Calu3 (cell line): ENCODE measurements around the gene ANKZF1. TPM values are rescaled to one million over a fixed set of nuclear protein-coding genes. Genes with fewer than 3 reads are reported as not detected.
"Not testable (repeated sequence)": the region's sequence is repeated elsewhere in the genome, so short reads cannot be mapped to it uniquely, and the experiment has no call there.

Experiments used
- BruUV-seq: library from RNA; stranded (reverse); fragments of 400-500 nt; replicated peaks from 2 replicates; lab custom pipeline; 2021; lab: Mats Ljungman, UMichigan
- CTCF ChIA-PET: fragments of 300-600 bp; sonication (Branson Sonifier 250); formaldehyde crosslinking; loops from one replicate; lab custom pipeline; 2022; ENCODE audit warnings: antibody characterized with exemption; lab: Charles Lee
- DNase-seq: peaks from one replicate; pipeline ENCODE4 v3.0.0; 2022
- H3K27ac Mint-ChIP-seq: one replicate; pipeline ENCODE4 v1.8.0; 2022; ENCODE audit warnings: mixed read lengths; ENCODE audit not compliant: unreplicated experiment
- H3K27me3 Mint-ChIP-seq: one replicate; pipeline ENCODE4 v1.8.0; 2022; ENCODE audit warnings: mixed read lengths; ENCODE audit not compliant: unreplicated experiment
- H3K36me3 Mint-ChIP-seq: one replicate; pipeline ENCODE4 v1.8.0; 2022; ENCODE audit warnings: mild to moderate bottlenecking, moderate library complexity, mixed read lengths; ENCODE audit not compliant: insufficient read depth, unreplicated experiment
- H3K4me1 Mint-ChIP-seq: one replicate; pipeline ENCODE4 v1.8.0; 2022; ENCODE audit warnings: mild to moderate bottlenecking, low read depth, mixed read lengths; ENCODE audit not compliant: unreplicated experiment
- H3K4me3 Mint-ChIP-seq: one replicate; pipeline ENCODE4 v1.8.0; 2022; ENCODE audit warnings: mild to moderate bottlenecking, low read depth, moderate library complexity, mixed read lengths; ENCODE audit not compliant: unreplicated experiment
- H3K9me3 Mint-ChIP-seq: one replicate; pipeline ENCODE4 v1.8.0; 2022; ENCODE audit warnings: low read depth, mixed read lengths; ENCODE audit not compliant: unreplicated experiment
- CTCF ChIP-seq: fragments of 200-600 bp; IDR thresholded peaks from one replicate; pipeline ENCODE4 v1.8.0; 2022; ENCODE audit warnings: antibody characterized with exemption; ENCODE audit not compliant: unreplicated experiment
- intact Hi-C: fragments of 100-400 bp; cut with micrococcal nuclease; formaldehyde crosslinking; loops from one replicate; pipeline ENCODE4 v1.10.0; 2022; ENCODE audit not compliant: unreplicated experiment
- total RNA-seq: library from RNA; stranded (reverse); gene quantifications from 2 replicates; pipeline ENCODE4 v1.2.3, GENCODE V29; 2022

ANKZF1 gene
- total RNA-seq, 1 experiment from 2014 or later, result 56.6 TPM

GRCh38 chr2:219197388-219197787 lies 32.2 kb upstream of the ANKZF1 start:
- H3K27ac Mint-ChIP-seq, result no peak overlapping the region
- CTCF ChIA-PET, result no interaction called here
- H3K36me3 Mint-ChIP-seq, result no peaks in the 10 kb centered on the region
- no peak for DNase-seq
- no peaks in the 10 kb centered on the region for H3K9me3 Mint-ChIP-seq
- TF ChIP-seq CTCF, result no peak
- BruUV-seq, result no TSS peak
- H3K4me3 Mint-ChIP-seq, result no peak overlapping the region
- no peaks in the 10 kb centered on the region for H3K4me1 Mint-ChIP-seq
- H3K27me3 Mint-ChIP-seq, result peaks cover 25% of the 10 kb centered on the region
- intact Hi-C loops, result no loop called here

- BruUV-seq, result no TSS peak
- Mint-ChIP-seq H3K27ac (no peak overlapping the region), H3K9me3 (no peaks in the 10 kb centered on the region), H3K36me3 (no peaks in the 10 kb centered on the region), H3K4me1 (no peaks in the 10 kb centered on the region), H3K4me3 (no peak overlapping the region), H3K27me3 (peaks cover 25% of the 10 kb centered on the region)
- intact Hi-C loops, result no loop called here
- no peak for DNase-seq
- no peak for TF ChIP-seq CTCF
- CTCF ChIA-PET, result no interaction called here
Observed at GRCh38 chr2:219198974-219199373, 30.6 kb upstream of the ANKZF1 start.

GRCh38 chr2:219199470-219200211 lies 30.0 kb upstream of the ANKZF1 start:
- TF ChIP-seq CTCF, result no peak
- no peaks in the 10 kb centered on the region for H3K4me1 Mint-ChIP-seq
- intact Hi-C loops, result no loop called here
- no peaks in the 10 kb centered on the region for H3K36me3 Mint-ChIP-seq
- CTCF ChIA-PET, result no interaction called here
- H3K27ac Mint-ChIP-seq, result no peak overlapping the region
- H3K9me3 Mint-ChIP-seq, result no peaks in the 10 kb centered on the region
- H3K27me3 Mint-ChIP-seq, result peaks cover 25% of the 10 kb centered on the region
- no peak overlapping the region for H3K4me3 Mint-ChIP-seq
- DNase-seq, result no peak
- no TSS peak for BruUV-seq

GRCh38 chr2:219200502-219201326 lies 28.9 kb upstream of the ANKZF1 start:
- BruUV-seq, DNase-seq, H3K27ac Mint-ChIP-seq, H3K36me3 Mint-ChIP-seq, CTCF ChIA-PET, H3K4me3 Mint-ChIP-seq, H3K9me3 Mint-ChIP-seq, intact Hi-C loops, H3K4me1 Mint-ChIP-seq: not testable (repeated sequence)
- peaks cover 20% of the 10 kb centered on the region for H3K27me3 Mint-ChIP-seq

- intact Hi-C loops, BruUV-seq, H3K9me3 Mint-ChIP-seq, DNase-seq, H3K4me3 Mint-ChIP-seq, CTCF ChIA-PET, H3K36me3 Mint-ChIP-seq, H3K27ac Mint-ChIP-seq, H3K4me1 Mint-ChIP-seq: not testable (repeated sequence)
- H3K27me3 Mint-ChIP-seq, result peaks cover 16% of the 10 kb centered on the region
Observed at GRCh38 chr2:219201331-219201730, 28.3 kb upstream of the ANKZF1 start.
